Prostate gland (tissue), 2 donors: ENCODE results near the gene CCDC97. TPM values are rescaled to one million over a fixed set of nuclear protein-coding genes. Genes with fewer than 3 reads are reported as not detected.

Source experiments
- DNase-seq: peaks from one replicate; pipeline ENCODE4 v3.0.0-alpha.2; 2019; ENCODE audit warnings: low spot score
- H3K27ac ChIP-seq, 2 donors: fragments of 200-600 bp; sonication (generic); 2 replicates each; pipeline ENCODE4 v1.5.1; 2017 to 2019
- H3K27me3 ChIP-seq: fragments of 200-600 bp; sonication (generic); replicated peaks from 2 replicates; pipeline ENCODE4 v1.5.1; 2019; ENCODE audit not compliant: insufficient read depth
- H3K36me3 ChIP-seq, 2 donors: fragments of 200-600 bp; sonication (generic); 1 replicate in 1 of 2; 2 replicates in 1 of 2; pipeline versions ENCODE4 v1.5.1 to v1.8.1; 2017 to 2019
- H3K4me1 ChIP-seq: fragments of 200-600 bp; sonication (generic); replicated peaks from 2 replicates; pipeline ENCODE4 v1.5.1; 2019
- H3K4me3 ChIP-seq, 2 donors: fragments of 200-600 bp; sonication (generic); 2 replicates each; pipeline ENCODE4 v1.5.1; 2017 to 2019
- H3K9me3 ChIP-seq: fragments of 200-600 bp; sonication (generic); 2 replicates; pipeline ENCODE4 v1.5.1; 2017
- POLR2A ChIP-seq: fragments of 450-650 bp; IDR thresholded peaks from one replicate; pipeline ENCODE4 v1.6.1; 2016; ENCODE audit warnings: antibody characterized with exemption, mild to moderate bottlenecking
- POLR2AphosphoS5 ChIP-seq: sonication (generic); formaldehyde crosslinking; IDR thresholded peaks from one replicate; pipeline ENCODE4 v1.6.1; 2017; ENCODE audit warnings: antibody characterized with exemption
- WGBS: methylation state at CpG from one replicate; pipeline ENCODE4 v1.1.5; 2018; 5-methylcytosine and 5-hydroxymethylcytosine counted together
- intact Hi-C: fragments of 100-400 bp; cut with DNase I; formaldehyde crosslinking; loops from one replicate; pipeline ENCODE4 v1.14.2; 2022
- total RNA-seq, 2 donors: library from RNA; depleted of rRNA; stranded (reverse); fragments of >200 nt; gene quantifications; one replicate each; pipeline ENCODE4 v1.1.0, GENCODE V29; 2016
- TF ChIP-seq, protein P1 (sequence below), 4 experiments: fragments of 200-600 bp in 2 of 4; fragments of 450-650 bp in 2 of 4; sonication (generic) in 2 of 4; IDR thresholded peaks; 1 replicate in 3 of 4; 2 replicates in 1 of 4; pipeline ENCODE4 v1.5.1; 2016 to 2019; ENCODE audit warnings: antibody characterized with exemption in 4 of 4, mild to moderate bottlenecking in 2 of 4, moderate library complexity in 2 of 4

The CCDC97 gene
- total RNA-seq, 2 donors from 2014 or later = 21.0 to 34.4 TPM

- Histone ChIP-seq H3K36me3 (no peaks in the 10 kb centered on the region), H3K4me3 (peak overlapping the region in 1 of 2 donors; percentile 8), H3K27me3 (no peaks in the 10 kb centered on the region), H3K9me3 (no peaks in the 10 kb centered on the region), H3K4me1 (peaks cover 13% of the 10 kb centered on the region), H3K27ac (peak overlapping the region; percentile 46 to 73)
- TF ChIP-seq POLR2AphosphoS5 = no peak
- no peak for TF ChIP-seq POLR2A
- TF ChIP-seq, protein P1, sequence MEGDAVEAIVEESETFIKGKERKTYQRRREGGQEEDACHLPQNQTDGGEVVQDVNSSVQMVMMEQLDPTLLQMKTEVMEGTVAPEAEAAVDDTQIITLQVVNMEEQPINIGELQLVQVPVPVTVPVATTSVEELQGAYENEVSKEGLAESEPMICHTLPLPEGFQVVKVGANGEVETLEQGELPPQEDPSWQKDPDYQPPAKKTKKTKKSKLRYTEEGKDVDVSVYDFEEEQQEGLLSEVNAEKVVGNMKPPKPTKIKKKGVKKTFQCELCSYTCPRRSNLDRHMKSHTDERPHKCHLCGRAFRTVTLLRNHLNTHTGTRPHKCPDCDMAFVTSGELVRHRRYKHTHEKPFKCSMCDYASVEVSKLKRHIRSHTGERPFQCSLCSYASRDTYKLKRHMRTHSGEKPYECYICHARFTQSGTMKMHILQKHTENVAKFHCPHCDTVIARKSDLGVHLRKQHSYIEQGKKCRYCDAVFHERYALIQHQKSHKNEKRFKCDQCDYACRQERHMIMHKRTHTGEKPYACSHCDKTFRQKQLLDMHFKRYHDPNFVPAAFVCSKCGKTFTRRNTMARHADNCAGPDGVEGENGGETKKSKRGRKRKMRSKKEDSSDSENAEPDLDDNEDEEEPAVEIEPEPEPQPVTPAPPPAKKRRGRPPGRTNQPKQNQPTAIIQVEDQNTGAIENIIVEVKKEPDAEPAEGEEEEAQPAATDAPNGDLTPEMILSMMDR (IDR thresholded peaks at IDR 0.05) = no peak
- no peak for DNase-seq
- 13% methylated on average over 8 of the region's 10 CpGs for WGBS
- intact Hi-C loops = no loop called here
Observed at GRCh38 chr19:41325640-41325946, 15.6 kb downstream of the CCDC97 start.

GRCh38 chr19:41325947-41326706 is 16.2 kb downstream of the CCDC97 start:
- Histone ChIP-seq H3K4me3 (peak overlapping the region in 1 of 2 donors; percentile 8), H3K27ac (peak overlapping the region; percentile 46 to 73), H3K36me3 (no peaks in the 10 kb centered on the region), H3K9me3 (no peaks in the 10 kb centered on the region), H3K27me3 (no peaks in the 10 kb centered on the region), H3K4me1 (peaks cover 13% of the 10 kb centered on the region)
- DNase-seq = no peak
- intact Hi-C loops = no loop called here
- no peak for TF ChIP-seq POLR2AphosphoS5
- TF ChIP-seq POLR2A = no peak
- TF ChIP-seq, protein P1 (IDR thresholded peaks at IDR 0.05) = no peak
- WGBS = 25% methylated on average over 30 of the region's 30 CpGs

DNA sequence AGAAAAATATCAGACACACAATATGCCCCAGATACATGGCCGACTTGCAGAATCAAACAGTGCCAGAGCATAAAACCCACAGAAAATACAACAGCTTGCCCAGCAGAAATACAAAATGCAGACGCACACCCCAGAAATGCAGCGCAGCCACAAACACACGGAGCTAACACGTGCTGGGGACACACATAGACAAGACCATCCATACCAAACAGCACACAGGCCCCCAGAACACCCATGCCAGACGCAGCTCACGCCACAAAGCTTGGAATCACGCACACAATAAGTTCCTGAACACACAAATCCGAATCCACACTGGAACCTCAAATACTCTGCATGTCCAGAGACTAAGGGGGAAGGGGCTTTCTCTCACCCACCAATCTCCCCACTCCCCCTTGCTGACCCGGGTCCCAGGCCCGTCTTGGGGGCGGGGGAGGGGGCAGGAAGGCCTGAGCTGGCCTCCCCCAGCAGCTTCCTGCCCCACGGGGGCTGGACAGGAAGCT is 17.2 kb downstream of the CCDC97 start:
- no peak for DNase-seq
- WGBS = 49% methylated on average over 13 of the region's 13 CpGs
- peaks cover 13% of the 10 kb centered on the region for H3K4me1 ChIP-seq
- no peaks in the 10 kb centered on the region for H3K36me3 ChIP-seq
- no peaks in the 10 kb centered on the region for H3K9me3 ChIP-seq
- H3K27me3 ChIP-seq = no peaks in the 10 kb centered on the region
- H3K27ac ChIP-seq = peak overlapping the region; percentile 48 to 72
- TF ChIP-seq POLR2AphosphoS5 (no peak), POLR2A (no peak)
- TF ChIP-seq, protein P1 (IDR thresholded peaks at IDR 0.05) = no peak
- intact Hi-C loops = no loop called here
- peak overlapping the region; percentile 10 to 24 for H3K4me3 ChIP-seq

DNA sequence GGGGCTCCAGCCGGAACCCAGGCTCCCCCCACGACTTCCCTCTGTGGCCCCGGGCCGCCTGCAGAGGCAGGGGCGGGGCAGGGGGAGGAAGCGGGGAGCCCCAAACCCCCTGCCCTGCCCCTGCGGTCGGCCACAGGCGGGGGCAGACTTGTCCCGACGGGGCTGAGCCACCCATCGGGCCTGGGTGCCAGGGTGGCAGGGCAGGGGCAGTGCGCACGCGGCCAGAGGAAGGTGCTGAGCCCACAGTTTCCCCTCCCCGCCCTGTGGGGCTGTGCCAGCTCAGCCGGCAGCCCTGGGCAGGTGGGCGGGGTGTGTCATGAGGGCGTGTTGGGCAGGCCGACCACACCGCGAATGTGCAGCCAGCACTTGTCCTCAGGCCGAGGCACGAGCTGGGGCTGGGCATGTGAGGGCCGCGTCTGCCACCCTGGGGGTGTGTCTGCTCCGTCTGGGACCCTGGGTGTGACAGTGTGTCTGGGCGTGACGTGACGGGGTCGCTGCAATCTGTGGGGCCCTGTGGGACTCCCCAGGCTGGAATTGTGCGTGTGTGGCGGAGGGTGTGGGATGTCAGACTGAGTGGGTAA is 17.7 kb downstream of the CCDC97 start:
- Histone ChIP-seq H3K4me1 (peaks cover 13% of the 10 kb centered on the region), H3K36me3 (no peaks in the 10 kb centered on the region), H3K27me3 (no peaks in the 10 kb centered on the region), H3K27ac (peak overlapping the region; percentile 48 to 72), H3K9me3 (no peaks in the 10 kb centered on the region), H3K4me3 (peak overlapping the region; percentile 10 to 24)
- TF ChIP-seq, protein P1 (IDR thresholded peaks at IDR 0.05) = no peak
- TF ChIP-seq POLR2AphosphoS5 (peak; percentile 32), POLR2A (peak; percentile 23)
- 23% methylated on average over 31 of the region's 33 CpGs for WGBS
- intact Hi-C loops = no loop called here
- peak; percentile 68 for DNase-seq
